RWPE1 (cell line): ENCODE results near the gene STARD3.

Source experiments
- CTCF ChIA-PET: fragments of 350-600 bp; sonication (Branson Sonifier 250); formaldehyde crosslinking; extraction: SDS; loops from one replicate; lab custom pipeline; 2021; lab: Yijun Ruan, JAX
- POLR2A ChIA-PET: fragments of 400-600 bp; formaldehyde crosslinking; extraction: SDS; loops from one replicate; lab custom pipeline; 2020; ENCODE audit warnings: antibody characterized with exemption; ENCODE audit not compliant: low non-redundant PET; lab: Yijun Ruan, JAX
- DNase-seq: peaks from one replicate; pipeline ENCODE4 v3.0.0; 2012; ENCODE audit warnings: low spot score
- H3K27ac ChIP-seq: fragments of 450-650 bp; 2 replicates; pipeline ENCODE4 v1.5.1; 2017
- CTCF ChIP-seq: fragments of 450-650 bp; conservative IDR thresholded peaks from 2 replicates; pipeline ENCODE4 v1.5.1; 2017; ENCODE audit warnings: low read depth, mild to moderate bottlenecking

STARD3 gene

GRCh38 chr17:39639043-39639442 lies 2.1 kb downstream of the STARD3 start:
- DNase-seq, result no peak
- no peak for TF ChIP-seq CTCF
- no peak overlapping the region for H3K27ac ChIP-seq
- POLR2A ChIA-PET, result no interaction called here
- CTCF ChIA-PET, result interaction anchor here (3.1 kb wide), 1 partner anchor 16 kb away, joined by 14 read pairs; no protein-coding TSS in a partner anchor

GRCh38 chr17:39639566-39640458 lies 2.9 kb downstream of the STARD3 start:
- no peak for DNase-seq
- H3K27ac ChIP-seq, result no peak overlapping the region
- no peak for TF ChIP-seq CTCF
- ChIA-PET POLR2A (no interaction called here), CTCF (interaction anchor here (3.1 kb wide), 1 partner anchor 17 kb away, joined by 14 read pairs; no protein-coding TSS in a partner anchor)

GRCh38 chr17:39640591-39641031 lies 3.7 kb downstream of the STARD3 start:
- no peak overlapping the region for H3K27ac ChIP-seq
- CTCF ChIA-PET, result interaction anchor here (0.7 to 3.1 kb wide), 2 partner anchors 18 to 254 kb away, joined by 3 to 14 read pairs; no protein-coding TSS in a partner anchor
- POLR2A ChIA-PET, result no interaction called here
- no peak for DNase-seq
- no peak for TF ChIP-seq CTCF

- POLR2A ChIA-PET, result no interaction called here
- no peak overlapping the region for H3K27ac ChIP-seq
- no peak for TF ChIP-seq CTCF
- DNase-seq, result no peak
- CTCF ChIA-PET, result interaction anchor here (0.6 to 0.7 kb wide), 2 partner anchors 12 to 253 kb away, joined by 3 to 4 read pairs; no protein-coding TSS in a partner anchor
These were observed 4.2 kb downstream of the STARD3 start for GRCh38 chr17:39641097-39641496.

- no peak for DNase-seq
- CTCF ChIA-PET, result interaction anchor here (0.6 kb wide), 1 partner anchor 11 kb away, joined by 4 read pairs; no protein-coding TSS in a partner anchor
- TF ChIP-seq CTCF, result no peak
- POLR2A ChIA-PET, result no interaction called here
- no peak overlapping the region for H3K27ac ChIP-seq
These were observed 4.9 kb downstream of the STARD3 start for GRCh38 chr17:39641883-39642282.

GRCh38 chr17:39642291-39643074 lies 5.5 kb downstream of the STARD3 start:
- CTCF ChIA-PET, result interaction anchor here (1.9 to 2.9 kb wide), 2 partner anchors 11 to 20 kb away, joined by 6 to 23 read pairs; no protein-coding TSS in a partner anchor
- POLR2A ChIA-PET, result no interaction called here
- no peak for DNase-seq
- TF ChIP-seq CTCF, result no peak
- no peak overlapping the region for H3K27ac ChIP-seq
